Mucosa of stomach (tissue), 1 donor: ENCODE results near the gene MMP10.

Experiments used
- H3K27me3 ChIP-seq: one replicate; pipeline ENCODE4 v1.7.0; 2013; ENCODE audit warnings: mild to moderate bottlenecking, low read length; ENCODE audit not compliant: control insufficient read depth, insufficient read depth
- H3K36me3 ChIP-seq: one replicate; pipeline ENCODE4 v1.7.0; 2013; ENCODE audit warnings: low read length; ENCODE audit not compliant: control insufficient read depth, insufficient read depth
- H3K4me1 ChIP-seq: one replicate; pipeline ENCODE4 v1.7.0; 2013; ENCODE audit warnings: mild to moderate bottlenecking, low read length; ENCODE audit not compliant: control insufficient read depth, insufficient read depth
- H3K4me3 ChIP-seq: one replicate; pipeline ENCODE4 v1.7.0; 2013; ENCODE audit warnings: low read length
- H3K9ac ChIP-seq: one replicate; pipeline ENCODE4 v1.7.0; 2013; ENCODE audit warnings: mild to moderate bottlenecking, low read length, moderate library complexity
- H3K9me3 ChIP-seq: one replicate; pipeline ENCODE4 v1.7.0; 2013; ENCODE audit warnings: mild to moderate bottlenecking, low read length, moderate library complexity; ENCODE audit not compliant: control insufficient read depth
- donor health status: Pancreatic carcinoma.

The MMP10 gene

DNA sequence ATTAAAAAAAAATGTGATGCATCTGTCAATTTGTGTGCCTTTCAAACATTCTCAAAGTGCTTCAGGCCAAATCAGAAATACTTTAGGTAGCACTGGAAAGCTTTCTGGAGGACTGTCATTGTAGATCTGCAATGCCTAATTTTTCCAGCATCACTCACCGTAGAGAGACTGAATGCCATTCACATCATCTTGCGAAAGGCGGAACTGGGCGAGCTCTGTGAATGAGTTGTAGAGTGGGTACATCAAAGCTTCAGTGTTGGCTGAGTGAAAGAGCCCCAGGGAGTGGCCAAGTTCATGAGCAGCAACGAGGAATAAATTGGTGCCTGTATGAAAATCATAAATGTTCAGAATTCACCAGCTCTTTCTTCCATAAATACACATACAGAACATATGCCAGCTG lies 4.0 kb downstream of the MMP10 start:
- Histone ChIP-seq H3K36me3 (no peaks in the 10 kb centered on the region), H3K9ac (no peak overlapping the region), H3K4me1 (peaks cover 12% of the 10 kb centered on the region), H3K27me3 (no peaks in the 10 kb centered on the region), H3K4me3 (no peak overlapping the region), H3K9me3 (no peaks in the 10 kb centered on the region)

DNA sequence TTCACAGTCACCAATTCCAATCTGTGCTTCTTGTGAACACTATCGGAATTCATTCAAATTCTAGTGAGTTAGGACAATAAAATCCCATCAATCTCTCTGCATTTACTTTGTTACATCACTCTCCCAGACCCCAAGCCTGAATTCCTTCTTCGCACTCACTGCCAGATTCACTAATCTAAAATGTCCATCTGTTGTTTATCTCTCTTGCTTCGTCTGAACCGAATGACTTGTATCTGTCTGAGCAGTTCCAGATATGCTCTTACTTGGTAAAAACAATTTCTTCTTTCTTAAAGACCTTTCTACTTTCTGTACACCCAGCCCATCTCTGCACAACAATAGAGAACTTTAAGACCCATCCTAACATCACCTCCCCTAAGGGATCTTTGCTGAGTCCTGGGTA lies 7.0 kb downstream of the MMP10 start:
- Histone ChIP-seq H3K4me3 (no peak overlapping the region), H3K9ac (no peak overlapping the region), H3K36me3 (no peaks in the 10 kb centered on the region), H3K9me3 (no peaks in the 10 kb centered on the region), H3K4me1 (no peaks in the 10 kb centered on the region), H3K27me3 (no peaks in the 10 kb centered on the region)

DNA sequence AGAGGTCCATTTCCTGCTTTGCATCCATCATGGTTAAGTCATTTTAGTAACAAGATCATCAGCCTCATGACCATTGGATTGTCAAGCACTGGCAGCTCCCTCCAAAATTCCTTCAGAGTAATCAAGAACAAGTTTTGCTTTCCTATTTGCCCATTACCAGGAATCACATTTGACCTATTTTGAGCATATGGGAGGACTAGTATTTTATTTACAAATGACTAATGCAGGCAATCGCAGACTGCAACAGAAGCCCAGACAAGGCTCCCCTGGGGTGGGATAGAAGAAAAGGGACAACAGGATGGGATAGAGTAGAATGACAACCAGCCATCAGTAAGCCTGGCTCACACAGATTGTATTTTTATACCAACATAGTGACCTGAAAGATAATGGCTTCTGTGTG lies 9.1 kb downstream of the MMP10 start:
- no peaks in the 10 kb centered on the region for H3K9me3 ChIP-seq
- H3K4me1 ChIP-seq: no peaks in the 10 kb centered on the region
- H3K4me3 ChIP-seq: no peak overlapping the region
- H3K36me3 ChIP-seq: no peaks in the 10 kb centered on the region
- H3K27me3 ChIP-seq: no peaks in the 10 kb centered on the region
- no peak overlapping the region for H3K9ac ChIP-seq

DNA sequence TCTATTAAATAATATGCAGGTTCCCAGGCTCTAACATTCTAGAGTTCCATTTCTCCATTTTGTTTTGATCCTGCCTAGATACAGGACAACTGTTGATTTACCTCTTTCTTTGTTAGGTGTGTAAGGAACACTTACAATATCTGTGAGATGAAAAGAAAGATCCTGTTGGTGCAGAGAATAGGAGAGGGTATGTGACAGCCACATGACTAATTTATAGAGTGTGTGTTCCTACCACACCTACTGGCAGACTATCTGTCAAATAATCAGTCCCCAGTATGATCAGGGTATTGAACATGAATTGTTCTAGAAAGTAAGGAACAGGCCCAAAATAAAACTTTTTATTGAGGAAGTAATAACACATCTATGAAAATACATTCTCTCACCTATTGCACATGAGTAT lies 10.2 kb downstream of the MMP10 start:
- no peaks in the 10 kb centered on the region for H3K9me3 ChIP-seq
- H3K27me3 ChIP-seq: no peaks in the 10 kb centered on the region
- H3K4me3 ChIP-seq: no peak overlapping the region
- H3K36me3 ChIP-seq: no peaks in the 10 kb centered on the region
- no peak overlapping the region for H3K9ac ChIP-seq
- no peaks in the 10 kb centered on the region for H3K4me1 ChIP-seq

DNA sequence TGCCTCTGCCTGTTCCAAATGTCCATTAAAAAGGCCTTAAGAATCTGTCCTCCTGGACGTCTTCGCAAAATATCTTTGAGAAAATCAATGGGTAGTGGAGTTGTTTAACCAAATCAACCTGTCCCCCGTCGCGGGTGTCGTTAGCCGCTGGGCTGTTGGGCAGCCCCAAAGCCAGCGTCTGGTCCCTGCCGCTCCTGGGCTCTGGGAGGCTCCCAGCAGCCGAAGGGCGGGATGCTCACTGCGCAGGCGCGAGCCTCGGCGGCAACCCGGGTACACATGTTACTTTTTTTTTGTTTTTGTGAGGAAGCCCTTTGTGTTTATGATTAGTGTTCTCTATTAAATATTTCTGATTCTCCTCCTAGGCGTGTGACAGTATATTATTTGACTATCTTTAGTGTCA lies 12.6 kb downstream of the MMP10 start:
- Histone ChIP-seq H3K9ac (no peak overlapping the region), H3K27me3 (no peaks in the 10 kb centered on the region), H3K4me1 (no peaks in the 10 kb centered on the region), H3K9me3 (no peaks in the 10 kb centered on the region), H3K4me3 (no peak overlapping the region), H3K36me3 (no peaks in the 10 kb centered on the region)

DNA sequence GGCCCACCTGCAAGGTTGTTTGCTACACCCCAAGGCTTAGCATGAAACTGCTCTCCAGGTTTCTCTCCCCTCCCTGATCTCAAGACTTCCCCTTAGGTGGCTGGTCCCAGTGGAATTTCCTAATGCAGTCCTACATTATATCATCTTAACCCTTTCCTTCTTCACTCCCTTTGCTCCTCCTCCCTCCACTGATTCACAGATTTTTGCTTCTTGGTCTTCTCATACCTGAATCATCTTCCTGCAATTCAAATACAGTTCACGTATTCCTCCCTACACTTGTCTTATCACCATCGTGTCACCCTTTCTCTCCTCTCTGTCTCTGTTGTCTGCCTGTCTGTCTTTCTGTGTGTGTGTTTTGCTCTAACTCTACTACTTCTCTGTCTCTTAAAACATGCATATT lies 17.0 kb downstream of the MMP10 start:
- Histone ChIP-seq H3K27me3 (no peaks in the 10 kb centered on the region), H3K4me3 (no peak overlapping the region), H3K9me3 (no peaks in the 10 kb centered on the region)

DNA sequence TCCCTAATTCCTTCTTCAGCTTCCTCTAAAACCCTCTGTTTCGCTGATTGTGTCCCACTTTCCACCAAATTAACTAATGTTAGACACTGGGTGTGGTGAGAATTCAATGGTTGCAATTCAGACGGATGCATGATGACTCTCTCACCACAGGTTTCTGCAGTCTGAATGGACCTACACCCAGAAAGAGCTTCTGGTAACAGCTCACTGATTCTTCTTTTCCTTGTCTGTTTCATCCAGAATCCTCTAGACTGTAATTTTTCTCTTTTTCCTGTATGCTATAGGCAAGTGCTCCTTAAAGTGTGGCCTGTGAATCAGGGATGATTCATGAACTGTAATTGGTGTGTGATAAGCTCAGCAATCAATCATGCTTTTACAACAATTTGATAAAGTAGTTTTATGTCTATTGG lies 18.1 kb downstream of the MMP10 start:
- Histone ChIP-seq H3K4me3 (no peak overlapping the region), H3K27me3 (no peaks in the 10 kb centered on the region), H3K9ac (no peak overlapping the region), H3K36me3 (no peaks in the 10 kb centered on the region), H3K4me1 (peaks cover 7% of the 10 kb centered on the region), H3K9me3 (no peaks in the 10 kb centered on the region)

More for the DNA sequence above, 17.0 kb downstream of the MMP10 start:
- Histone ChIP-seq H3K4me1 (peaks cover under 1% of the 10 kb centered on the region), H3K36me3 (no peaks in the 10 kb centered on the region), H3K9ac (no peak overlapping the region)

DNA sequence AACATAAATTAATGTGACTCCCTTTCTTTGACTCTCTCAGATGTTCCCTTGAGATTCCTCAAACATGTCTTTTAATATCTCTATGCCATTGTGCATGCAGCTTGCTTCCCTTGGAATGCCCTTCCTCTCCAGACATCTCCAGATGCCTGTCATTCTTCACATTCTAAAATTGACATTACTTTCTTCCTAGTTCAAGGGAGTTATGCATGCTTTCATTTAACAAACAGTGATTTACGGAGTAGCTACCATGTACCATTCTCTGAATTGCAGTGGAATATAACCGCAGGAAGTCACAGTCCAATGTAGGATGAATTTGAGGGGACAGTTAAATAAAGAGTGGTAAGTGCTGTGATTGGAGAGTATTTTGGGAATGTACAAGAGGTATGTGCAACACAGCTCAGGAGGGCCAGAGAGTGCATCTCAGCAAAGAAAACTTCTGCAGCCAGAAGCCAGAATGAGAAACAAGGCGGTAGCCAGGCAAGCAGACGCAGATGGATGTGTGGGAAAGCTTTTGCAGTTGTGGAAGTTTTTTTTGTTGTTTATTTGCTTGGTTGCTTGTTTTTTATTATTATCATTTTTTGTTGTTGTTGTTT lies 18.7 kb downstream of the MMP10 start:
- H3K9me3 ChIP-seq: no peaks in the 10 kb centered on the region
- H3K4me3 ChIP-seq: no peak overlapping the region
- peaks cover 7% of the 10 kb centered on the region for H3K4me1 ChIP-seq
- no peaks in the 10 kb centered on the region for H3K36me3 ChIP-seq
- no peaks in the 10 kb centered on the region for H3K27me3 ChIP-seq
- no peak overlapping the region for H3K9ac ChIP-seq

DNA sequence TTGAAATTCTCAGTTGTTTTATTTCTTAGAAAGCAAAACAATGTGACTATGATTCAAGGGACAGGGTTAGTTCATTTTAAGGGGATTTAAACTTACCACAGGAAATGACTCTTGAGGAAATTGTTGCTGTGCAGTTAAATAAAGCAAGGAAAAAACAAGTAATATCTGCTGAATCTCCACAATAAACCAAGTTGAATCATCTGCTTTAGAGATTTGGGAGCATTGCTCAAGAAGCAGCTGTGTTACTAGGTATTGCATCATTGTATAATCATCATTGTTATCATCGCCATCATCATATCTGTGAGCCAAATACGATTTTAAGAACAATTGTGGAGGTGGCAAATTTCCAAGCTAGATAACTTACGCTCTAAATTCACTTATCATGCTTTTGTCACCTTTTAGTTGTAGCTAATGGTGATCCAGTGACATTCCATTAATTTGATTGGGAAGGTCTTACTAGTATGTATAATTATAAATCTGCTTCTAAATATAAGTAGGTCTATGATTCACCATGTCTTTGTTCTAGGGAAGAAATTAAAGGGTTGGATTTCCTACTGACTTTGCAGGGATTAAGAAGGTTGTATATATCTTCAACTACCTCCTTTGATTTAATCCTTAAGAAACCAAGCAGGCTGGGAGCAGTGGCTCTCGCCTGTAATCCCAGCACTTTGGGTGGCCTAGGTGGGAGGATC lies 19.9 kb downstream of the MMP10 start:
- Histone ChIP-seq H3K4me3 (no peak overlapping the region), H3K36me3 (no peaks in the 10 kb centered on the region), H3K9me3 (no peaks in the 10 kb centered on the region), H3K4me1 (peaks cover 7% of the 10 kb centered on the region), H3K27me3 (no peaks in the 10 kb centered on the region), H3K9ac (no peak overlapping the region)

DNA sequence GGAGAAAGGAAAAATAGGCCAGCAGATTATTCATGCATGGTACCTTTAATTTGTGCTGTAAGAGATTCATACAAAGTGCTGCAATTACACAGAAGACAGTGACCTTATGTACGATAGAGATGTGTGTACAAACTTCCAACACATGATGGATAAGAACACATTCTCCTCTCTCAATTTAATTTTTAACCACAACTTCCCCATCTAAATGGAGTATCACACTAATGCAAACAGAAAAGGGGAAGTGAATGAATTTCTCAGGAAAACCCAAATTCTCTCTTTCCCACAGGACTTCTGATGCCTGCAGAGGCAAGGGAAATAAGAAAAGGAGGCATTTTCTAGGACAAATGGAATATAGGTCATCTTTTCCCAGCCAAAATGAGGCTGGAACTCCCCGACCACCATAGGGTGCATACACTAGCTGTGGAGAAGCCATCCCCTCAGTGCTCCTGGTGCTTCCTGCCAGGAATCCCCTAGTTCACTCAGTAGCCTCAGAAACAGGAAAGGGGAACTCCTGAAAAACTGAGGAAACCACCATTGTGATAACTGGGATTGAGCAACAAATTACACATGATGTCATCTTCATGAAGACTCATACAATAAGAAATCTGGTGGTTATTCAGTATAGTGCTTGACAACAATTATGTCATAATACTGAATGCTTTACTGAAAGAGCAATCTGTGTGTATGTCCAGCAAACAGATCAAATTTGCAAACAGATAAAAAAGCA lies 22.4 kb downstream of the MMP10 start:
- no peak overlapping the region for H3K4me3 ChIP-seq
- no peaks in the 10 kb centered on the region for H3K27me3 ChIP-seq
- no peaks in the 10 kb centered on the region for H3K36me3 ChIP-seq
- no peaks in the 10 kb centered on the region for H3K9me3 ChIP-seq
- H3K9ac ChIP-seq: no peak overlapping the region
- peaks cover 7% of the 10 kb centered on the region for H3K4me1 ChIP-seq

DNA sequence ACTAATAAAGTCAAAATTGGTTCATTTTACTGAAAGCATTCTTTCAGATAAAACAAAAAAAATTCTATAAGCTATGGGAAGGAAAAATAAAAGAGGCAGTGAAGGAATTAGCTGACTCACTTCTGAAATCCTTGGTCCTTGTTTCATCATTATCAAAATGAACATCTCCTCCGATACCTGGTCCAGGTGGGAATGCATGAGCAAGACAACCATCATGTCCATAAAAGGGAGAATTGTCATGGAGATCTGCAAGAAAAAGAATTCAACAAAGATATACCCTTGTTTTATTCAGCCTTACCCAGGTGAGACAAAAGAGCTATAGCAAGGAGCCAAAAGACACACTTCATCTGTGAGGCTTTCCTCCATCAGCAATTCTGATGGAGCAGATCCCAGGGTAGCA lies 27.2 kb downstream of the MMP10 start:
- H3K9ac ChIP-seq: no peak overlapping the region
- H3K27me3 ChIP-seq: no peaks in the 10 kb centered on the region
- no peaks in the 10 kb centered on the region for H3K36me3 ChIP-seq
- no peaks in the 10 kb centered on the region for H3K9me3 ChIP-seq
- H3K4me1 ChIP-seq: peaks cover 5% of the 10 kb centered on the region
- no peak overlapping the region for H3K4me3 ChIP-seq

DNA sequence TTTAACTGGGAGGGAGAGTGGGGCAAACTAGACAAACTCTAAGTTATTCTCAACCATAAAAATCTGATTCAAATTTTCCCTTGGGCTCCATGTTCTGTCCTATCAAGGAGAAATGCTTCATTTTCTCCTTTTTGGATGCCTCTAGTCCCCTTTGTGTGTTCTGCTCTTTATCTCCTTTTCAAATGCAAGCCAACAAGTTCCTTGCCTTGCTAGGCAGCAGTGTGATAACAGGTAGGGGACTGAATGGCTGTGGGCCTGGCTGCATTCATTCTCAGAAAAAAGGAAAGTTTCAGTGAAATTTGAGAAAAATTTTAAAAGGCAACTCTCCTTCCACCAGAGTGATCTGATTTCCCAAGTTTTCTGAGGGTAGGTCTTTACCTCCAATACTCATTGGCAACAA lies 28.8 kb downstream of the MMP10 start:
- no peaks in the 10 kb centered on the region for H3K4me1 ChIP-seq
- no peaks in the 10 kb centered on the region for H3K36me3 ChIP-seq
- H3K27me3 ChIP-seq: no peaks in the 10 kb centered on the region
- no peaks in the 10 kb centered on the region for H3K9me3 ChIP-seq
- H3K9ac ChIP-seq: no peak overlapping the region
- no peak overlapping the region for H3K4me3 ChIP-seq
